Lower leg skin (tissue), 4 donors: ENCODE results near the gene ACOXL. TPM values are rescaled to one million over a fixed set of nuclear protein-coding genes. Genes with fewer than 3 reads are reported as not detected.

Experiments used
- DNase-seq, 2 donors: peaks; one replicate each; pipeline ENCODE4 v3.0.0-alpha.2; 2019; ENCODE audit warnings: low spot score in 2 of 2
- H3K4me3 ChIP-seq: fragments of 200-600 bp; sonication (generic); 2 replicates; pipeline ENCODE4 v1.5.1; 2017; ENCODE audit warnings: mild to moderate bottlenecking, low read depth; ENCODE audit not compliant: poor library complexity, severe bottlenecking
- POLR2A ChIP-seq, 2 donors: fragments of 450-650 bp; IDR thresholded peaks; one replicate each; pipeline ENCODE4 v1.6.1; 2016 to 2017; ENCODE audit warnings: antibody characterized with exemption in 2 of 2, mild to moderate bottlenecking in 1 of 2, moderate library complexity in 1 of 2
- WGBS, 2 donors: methylation state at CpG; one replicate each; pipeline ENCODE4 v1.1.5; 2018; 5-methylcytosine and 5-hydroxymethylcytosine counted together
- intact Hi-C: fragments of 100-400 bp; cut with DNase I; formaldehyde crosslinking; loops from one replicate; pipeline ENCODE4 v1.15.0; 2023; ENCODE audit warnings: low total_unique reads
- total RNA-seq, 4 donors: library from RNA; depleted of rRNA; stranded (reverse); fragments of >200 nt; gene quantifications; one replicate each; pipeline ENCODE4 v1.1.0, GENCODE V29; 2016
- TF ChIP-seq, protein P1 (sequence below), 3 donors: fragments of 450-650 bp; IDR thresholded peaks; one replicate each; pipeline ENCODE4 v1.5.1; 2016; ENCODE audit warnings: antibody characterized with exemption in 3 of 3, mild to moderate bottlenecking in 3 of 3, moderate library complexity in 2 of 3

ACOXL gene
- total RNA-seq, 4 donors from 2014 or later: not detected

DNA sequence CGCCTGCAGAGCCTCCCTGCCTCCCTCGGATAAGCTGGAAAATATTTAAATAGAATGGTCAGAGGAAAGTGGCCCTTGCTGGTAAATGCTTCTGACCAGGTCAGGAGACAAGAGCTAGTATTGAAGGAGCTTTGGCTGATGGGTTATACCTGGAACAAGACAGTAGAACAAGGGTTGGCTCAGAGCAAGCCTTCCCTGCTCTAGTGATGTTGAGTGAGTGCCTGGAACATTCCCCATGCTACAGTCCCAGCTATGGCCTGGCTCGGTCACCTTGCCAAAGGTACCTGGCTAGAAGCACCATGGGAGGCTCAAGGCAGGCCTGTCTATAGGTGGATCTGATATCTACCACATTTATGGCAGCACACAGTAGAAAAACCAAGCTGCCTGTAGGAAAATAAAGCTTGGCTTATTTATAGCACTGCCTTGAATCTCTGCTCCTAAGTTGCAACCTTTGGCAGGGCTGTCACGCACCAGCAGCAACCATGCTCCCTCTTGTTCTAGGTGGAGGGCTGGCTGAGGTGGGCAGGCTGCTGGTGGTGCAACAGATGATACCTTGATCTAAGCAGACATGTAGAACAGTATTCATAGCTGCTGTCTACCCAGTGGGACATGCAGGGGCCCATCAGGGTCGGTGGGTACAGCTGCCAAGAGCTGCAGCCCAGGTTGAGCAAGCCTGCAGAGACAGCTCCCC is 321.6 kb downstream of the ACOXL start:
- no peak for DNase-seq
- WGBS, 2 donors: 79 to 84% methylated on average over 5 of the region's 5 CpGs
- TF ChIP-seq, protein P1, sequence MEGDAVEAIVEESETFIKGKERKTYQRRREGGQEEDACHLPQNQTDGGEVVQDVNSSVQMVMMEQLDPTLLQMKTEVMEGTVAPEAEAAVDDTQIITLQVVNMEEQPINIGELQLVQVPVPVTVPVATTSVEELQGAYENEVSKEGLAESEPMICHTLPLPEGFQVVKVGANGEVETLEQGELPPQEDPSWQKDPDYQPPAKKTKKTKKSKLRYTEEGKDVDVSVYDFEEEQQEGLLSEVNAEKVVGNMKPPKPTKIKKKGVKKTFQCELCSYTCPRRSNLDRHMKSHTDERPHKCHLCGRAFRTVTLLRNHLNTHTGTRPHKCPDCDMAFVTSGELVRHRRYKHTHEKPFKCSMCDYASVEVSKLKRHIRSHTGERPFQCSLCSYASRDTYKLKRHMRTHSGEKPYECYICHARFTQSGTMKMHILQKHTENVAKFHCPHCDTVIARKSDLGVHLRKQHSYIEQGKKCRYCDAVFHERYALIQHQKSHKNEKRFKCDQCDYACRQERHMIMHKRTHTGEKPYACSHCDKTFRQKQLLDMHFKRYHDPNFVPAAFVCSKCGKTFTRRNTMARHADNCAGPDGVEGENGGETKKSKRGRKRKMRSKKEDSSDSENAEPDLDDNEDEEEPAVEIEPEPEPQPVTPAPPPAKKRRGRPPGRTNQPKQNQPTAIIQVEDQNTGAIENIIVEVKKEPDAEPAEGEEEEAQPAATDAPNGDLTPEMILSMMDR (IDR thresholded peaks at IDR 0.05): no peak
- TF ChIP-seq POLR2A (IDR thresholded peaks at IDR 0.05): no peak
- intact Hi-C loops: no loop called here
- H3K4me3 ChIP-seq: no peak overlapping the region

DNA sequence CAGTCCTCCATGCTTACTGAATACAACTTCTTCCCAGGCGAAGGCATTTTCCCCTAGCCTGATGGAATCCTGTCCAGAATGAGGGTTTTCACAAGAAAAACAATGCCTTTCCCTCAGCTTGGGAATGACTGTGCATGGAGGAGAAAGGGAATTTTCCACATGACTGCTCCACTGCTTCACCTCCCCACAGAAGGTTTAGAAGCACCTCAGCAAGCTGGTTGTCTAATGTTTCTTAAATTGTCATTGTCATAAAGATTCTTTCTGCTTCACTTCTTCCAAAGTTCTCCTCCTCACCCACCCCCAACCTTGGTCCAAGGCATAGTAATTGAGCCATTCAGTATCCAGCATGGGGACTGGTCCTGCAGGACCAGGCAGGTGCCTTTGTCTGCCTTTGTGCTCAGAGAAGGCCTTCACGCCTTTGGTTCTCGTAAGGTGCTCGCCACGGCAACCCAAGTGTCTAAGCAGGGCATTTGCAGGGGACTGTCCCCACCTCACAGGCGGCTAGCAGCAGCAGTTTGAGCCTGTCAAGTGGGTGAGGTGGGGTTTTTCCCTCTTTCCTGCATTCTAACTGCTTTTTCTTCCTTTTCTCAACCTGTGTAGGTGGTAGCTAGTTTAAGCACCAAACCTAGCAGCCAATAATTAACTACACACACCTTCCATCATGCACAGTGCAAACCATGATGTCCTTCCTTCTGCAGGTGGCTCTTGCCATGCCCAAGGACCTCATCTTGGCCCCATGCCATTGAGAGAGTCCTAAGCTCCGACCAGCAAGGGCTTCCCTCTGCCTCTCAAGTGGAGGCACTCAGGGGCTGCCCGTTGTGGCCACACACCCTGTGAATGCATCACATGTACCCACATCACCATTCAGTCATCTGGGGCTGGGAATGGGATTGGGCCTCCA is 322.7 kb downstream of the ACOXL start:
- intact Hi-C loops: no loop called here
- DNase-seq: no peak
- 79 to 92% methylated on average over 8 of the region's 8 CpGs for WGBS, 2 donors

DNA sequence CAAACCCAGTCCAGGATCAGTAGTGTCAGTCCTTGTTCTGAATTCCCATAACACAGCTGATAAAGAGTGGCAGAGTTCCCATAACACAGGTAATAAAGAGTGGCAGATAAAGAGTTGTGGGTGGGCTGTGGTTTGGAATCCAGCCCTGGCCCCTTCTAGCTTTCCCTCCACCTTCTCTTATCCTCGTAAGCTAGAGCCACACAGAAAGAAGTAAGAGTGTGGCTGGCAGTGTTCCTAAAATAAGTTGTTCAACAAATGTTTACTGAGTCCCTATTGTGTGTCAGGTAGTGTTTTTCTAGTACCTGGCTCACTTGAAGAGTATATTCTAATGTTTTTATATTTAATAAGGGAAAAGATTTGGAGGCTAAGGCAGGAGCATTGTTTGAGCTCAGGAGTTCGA is 323.4 kb downstream of the ACOXL start:
- no peak overlapping the region for H3K4me3 ChIP-seq
- intact Hi-C loops: no loop called here
- DNase-seq: no peak
- TF ChIP-seq, protein P1 (IDR thresholded peaks at IDR 0.05): no peak
- TF ChIP-seq POLR2A (IDR thresholded peaks at IDR 0.05): no peak
- 84 to 86% methylated on average over 2 of the region's 2 CpGs for WGBS, 2 donors

More for the DNA sequence above, 322.7 kb downstream of the ACOXL start:
- no peak for TF ChIP-seq POLR2A (IDR thresholded peaks at IDR 0.05)
- TF ChIP-seq, protein P1 (IDR thresholded peaks at IDR 0.05): no peak
- H3K4me3 ChIP-seq: no peak overlapping the region

DNA sequence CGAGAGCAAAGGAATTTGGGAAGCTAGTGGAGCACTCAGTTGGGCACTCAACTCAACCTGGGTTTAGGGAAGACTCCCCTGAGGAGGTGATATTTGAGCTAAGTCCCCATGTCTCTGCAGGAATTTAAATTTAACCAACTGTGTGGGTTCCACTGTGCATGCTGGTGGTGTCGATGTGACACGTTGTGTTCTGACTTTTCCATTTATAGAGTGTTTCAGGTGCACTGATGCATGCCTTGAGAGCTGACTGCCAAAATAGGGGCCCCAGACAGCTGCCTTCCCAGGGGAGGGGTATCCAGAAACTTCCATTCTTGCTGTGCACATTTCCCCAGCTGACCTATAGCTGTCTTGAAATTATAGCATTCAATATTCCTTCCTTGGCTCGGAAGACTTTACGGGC is 324.7 kb downstream of the ACOXL start:
- 90% methylated on average over 5 of the region's 5 CpGs for WGBS, 2 donors
- no peak for TF ChIP-seq POLR2A (IDR thresholded peaks at IDR 0.05)
- TF ChIP-seq, protein P1 (IDR thresholded peaks at IDR 0.05): no peak
- intact Hi-C loops: no loop called here
- no peak for DNase-seq
- H3K4me3 ChIP-seq: no peak overlapping the region

DNA sequence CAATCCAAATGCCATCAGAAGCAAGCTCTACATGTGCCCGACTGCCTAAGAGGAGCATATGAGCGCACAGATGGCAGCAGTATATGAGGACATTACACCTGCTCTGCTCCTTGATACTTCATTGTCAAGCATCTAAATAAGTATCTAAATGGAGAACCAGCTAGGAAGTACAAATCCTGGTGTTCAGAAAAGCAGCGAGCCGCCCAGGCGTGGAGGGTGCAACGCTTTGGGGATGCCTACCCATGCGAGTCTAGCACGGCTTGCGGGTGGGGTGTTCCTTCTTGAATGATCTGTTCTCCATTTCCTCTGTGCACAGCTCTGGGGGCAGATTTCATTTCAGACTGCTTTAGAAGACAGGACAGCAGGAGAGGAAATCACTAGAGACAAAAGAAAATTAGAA is 325.3 kb downstream of the ACOXL start:
- no peak for DNase-seq
- WGBS, 2 donors: 82 to 83% methylated on average over 9 of the region's 9 CpGs
- no peak for TF ChIP-seq POLR2A (IDR thresholded peaks at IDR 0.05)
- TF ChIP-seq, protein P1 (IDR thresholded peaks at IDR 0.05): no peak
- no peak overlapping the region for H3K4me3 ChIP-seq
- intact Hi-C loops: no loop called here
